ENCODE measurements around the gene GMEB1. TPM values are rescaled to one million over a fixed set of nuclear protein-coding genes. Genes with fewer than 3 reads are reported as not detected.
"Not testable (repeated sequence)": the region's sequence is repeated elsewhere in the genome, so short reads cannot be mapped to it uniquely, and the experiment has no call there.

The GMEB1 gene
- polyA plus RNA-seq, 3 donors, result 17.1 to 19.1 (median 19.0) TPM

- DNase-seq (ENCODE audit: low read depth in 3 of 3, low spot score in 2 of 3), result no peak
These were observed 81.7 kb downstream of the GMEB1 start for GRCh38 chr1:28750330-28750729.

GRCh38 chr1:28750771-28751294 is 82.2 kb downstream of the GMEB1 start:
- DNase-seq (ENCODE audit: low read depth in 3 of 3, low spot score in 2 of 3), result not testable (repeated sequence)

- DNase-seq (ENCODE audit: low read depth in 3 of 3, low spot score in 2 of 3), result no peak
These were observed 82.9 kb downstream of the GMEB1 start for GRCh38 chr1:28751315-28752060.

- no peak for DNase-seq (ENCODE audit: low read depth in 3 of 3, low spot score in 2 of 3)
These were observed 87.1 kb downstream of the GMEB1 start for GRCh38 chr1:28755701-28756100.

- no peak for DNase-seq (ENCODE audit: low read depth in 3 of 3, low spot score in 2 of 3)
These were observed 88.3 kb downstream of the GMEB1 start for GRCh38 chr1:28756846-28757245.

- no peak for DNase-seq (ENCODE audit: low read depth in 3 of 3, low spot score in 2 of 3)
These were observed 89.8 kb downstream of the GMEB1 start for GRCh38 chr1:28758420-28758819.

GRCh38 chr1:28759257-28759656 is 90.7 kb downstream of the GMEB1 start:
- DNase-seq (ENCODE audit: low read depth in 3 of 3, low spot score in 2 of 3), result no peak

GRCh38 chr1:28761189-28761588 is 92.6 kb downstream of the GMEB1 start:
- DNase-seq (ENCODE audit: low read depth in 3 of 3, low spot score in 2 of 3), result no peak

GRCh38 chr1:28766532-28767183 is 98.1 kb downstream of the GMEB1 start:
- no peak for DNase-seq (ENCODE audit: low read depth in 3 of 3, low spot score in 2 of 3)

Other genes with a start within 250 kb of the GMEB1 start
- 10 to 100 TPM; 31.7 to 35.8 (median 34.2) TPM for gene RCC1, start 162.7 kb upstream of the GMEB1 start, polyA plus RNA-seq (ENCODE audit: insufficient read length in 3 of 3)
- 10 to 100 TPM; 21.7 to 23.3 (median 22.8) TPM for gene TRNAU1AP, start 115.7 kb upstream of the GMEB1 start, polyA plus RNA-seq (ENCODE audit: insufficient read length in 3 of 3)
- gene RAB42, start 76.5 kb upstream of the GMEB1 start, polyA plus RNA-seq (ENCODE audit: insufficient read length in 3 of 3), result 1 to 10 TPM; 2.3 to 2.6 (median 2.5) TPM
- gene TAF12, start 25.7 kb upstream of the GMEB1 start, polyA plus RNA-seq (ENCODE audit: insufficient read length in 3 of 3), result 10 to 100 TPM; 33.3 to 35.6 (median 33.4) TPM
- not detected for gene RNU11, start 20.2 kb upstream of the GMEB1 start, polyA plus RNA-seq (ENCODE audit: insufficient read length in 3 of 3)
- gene YTHDF2, start 68.2 kb downstream of the GMEB1 start, polyA plus RNA-seq (ENCODE audit: insufficient read length in 3 of 3), result 100 to 1,000 TPM in 2 of 3 donors, 10 to 100 TPM in 1; 99.4 to 104 (median 104) TPM
- under 1 TPM; 0.26 to 0.33 (median 0.33) TPM for gene OPRD1, start 143.4 kb downstream of the GMEB1 start, polyA plus RNA-seq (ENCODE audit: insufficient read length in 3 of 3)
- 10 to 100 TPM; 55.8 to 57.9 (median 56.5) TPM for gene EPB41, start 245.8 kb downstream of the GMEB1 start, polyA plus RNA-seq (ENCODE audit: insufficient read length in 3 of 3)